GM21360 (cell line): ENCODE results near the gene LSM2.
"Not testable (repeated sequence)": the region's sequence is repeated elsewhere in the genome, so short reads cannot be mapped to it uniquely, and the experiment has no call there.

Experiments used
- ATAC-seq: cut with Tn5 transposase; IDR thresholded peaks from one replicate; pipeline ENCODE4 v1.9.1; 2021; ENCODE audit warnings: mild to moderate bottlenecking, moderate library complexity; ENCODE audit not compliant: unreplicated experiment

LSM2 gene

DNA sequence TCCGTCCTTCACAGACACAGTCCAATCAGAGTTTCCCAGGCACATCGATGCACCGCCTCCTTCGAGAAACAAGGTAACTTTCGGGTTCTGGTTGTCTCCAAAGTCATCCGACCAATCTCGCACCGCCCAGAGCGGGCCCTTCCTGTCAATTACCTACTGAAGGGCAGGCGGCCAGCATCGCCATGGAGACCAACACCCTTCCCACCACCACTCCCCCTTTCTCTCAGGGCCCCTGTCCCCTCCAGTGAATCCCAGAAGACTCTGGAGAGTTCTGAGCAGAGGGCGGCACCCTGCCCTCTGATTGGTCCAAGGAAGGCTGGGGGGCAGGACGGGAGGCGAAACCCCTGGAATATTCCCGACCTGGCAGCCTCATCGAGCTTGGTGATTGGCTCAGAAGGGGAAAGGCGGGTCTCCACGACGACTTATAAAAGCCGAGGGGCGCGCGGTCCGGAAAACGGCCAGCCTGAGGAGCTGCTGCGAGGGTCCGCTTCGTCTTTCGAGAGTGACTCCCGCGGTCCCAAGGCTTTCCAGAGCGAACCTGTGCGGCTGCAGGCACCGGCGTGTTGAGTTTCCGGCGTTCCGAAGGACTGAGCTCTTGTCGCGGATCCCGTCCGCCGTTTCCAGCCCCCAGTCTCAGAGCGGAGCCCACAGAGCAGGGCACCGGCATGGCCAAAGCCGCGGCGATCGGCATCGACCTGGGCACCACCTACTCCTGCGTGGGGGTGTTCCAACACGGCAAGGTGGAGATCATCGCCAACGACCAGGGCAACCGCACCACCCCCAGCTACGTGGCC lies 20.7 kb upstream of the LSM2 start, which contains the start of gene HSPA1B:
TSS of gene HSPA1B (plus strand) at position 453 of the 794 bp plus-strand sequence. CDS start at position 666, 213 bp downstream.
- ATAC-seq: peak; percentile 56

GRCh38 chr6:31826793-31827285 lies 20.1 kb upstream of the LSM2 start:
- no peak for ATAC-seq

DNA sequence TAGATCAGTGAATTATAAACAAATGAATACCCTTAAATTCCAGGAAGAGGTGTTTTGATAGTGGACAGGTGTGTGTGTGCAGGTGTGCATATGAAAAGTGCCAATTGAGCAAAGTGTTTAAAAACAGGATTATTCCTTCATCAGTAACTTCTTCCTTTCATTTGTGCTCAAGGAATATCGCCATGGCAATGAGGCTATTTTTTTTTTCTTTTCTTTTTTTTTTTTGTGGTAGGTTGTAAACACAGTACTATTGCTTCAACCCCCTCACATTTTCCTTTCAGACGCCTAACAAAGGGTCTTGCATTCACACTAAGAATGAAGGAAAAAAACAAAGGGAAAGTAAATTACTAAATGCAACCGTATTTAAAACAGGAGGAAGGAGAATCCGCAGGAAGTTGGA lies 18.8 kb upstream of the LSM2 start:
- no peak for ATAC-seq

GRCh38 chr6:31823592-31824196 lies 16.9 kb upstream of the LSM2 start:
- ATAC-seq: not testable (repeated sequence)

DNA sequence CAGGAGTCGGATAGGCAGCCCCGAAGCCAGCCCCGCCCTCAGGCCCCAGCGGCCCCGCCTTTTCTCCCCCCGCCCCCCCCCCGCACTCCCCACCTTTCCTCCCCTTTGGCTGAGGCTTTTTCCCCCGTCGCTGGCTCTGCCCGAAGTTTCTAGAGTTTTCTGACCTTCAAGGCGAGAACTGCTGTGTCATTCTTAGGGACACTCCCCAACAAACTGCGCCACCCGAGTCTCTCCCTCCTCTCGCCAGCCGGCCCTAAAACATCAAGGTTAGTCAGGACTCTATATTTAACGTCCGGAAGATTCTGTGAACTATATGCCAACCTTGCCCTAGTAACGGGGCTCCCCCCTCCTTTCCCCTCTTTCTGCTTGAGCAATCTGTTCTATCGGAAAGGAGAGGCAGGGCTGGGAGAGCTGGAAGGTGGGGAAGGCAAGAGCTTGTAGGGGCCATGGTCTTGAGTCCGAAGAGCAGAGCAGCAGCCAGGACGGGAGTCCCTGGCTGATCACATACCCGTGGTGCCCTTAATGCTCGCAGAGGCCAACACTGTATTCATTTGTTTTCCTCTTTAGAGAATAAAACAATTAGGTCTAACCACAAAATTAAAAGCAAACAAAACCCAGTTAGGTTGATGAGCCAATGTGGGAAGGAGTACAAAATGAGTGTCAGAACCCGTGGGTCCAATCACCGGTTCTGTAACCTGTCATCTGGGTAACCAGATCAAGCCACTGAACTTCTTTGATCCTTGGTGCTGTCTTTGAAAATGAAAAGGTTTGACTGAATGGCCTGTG lies 15.5 kb upstream of the LSM2 start:
- peak; percentile 24 for ATAC-seq

DNA sequence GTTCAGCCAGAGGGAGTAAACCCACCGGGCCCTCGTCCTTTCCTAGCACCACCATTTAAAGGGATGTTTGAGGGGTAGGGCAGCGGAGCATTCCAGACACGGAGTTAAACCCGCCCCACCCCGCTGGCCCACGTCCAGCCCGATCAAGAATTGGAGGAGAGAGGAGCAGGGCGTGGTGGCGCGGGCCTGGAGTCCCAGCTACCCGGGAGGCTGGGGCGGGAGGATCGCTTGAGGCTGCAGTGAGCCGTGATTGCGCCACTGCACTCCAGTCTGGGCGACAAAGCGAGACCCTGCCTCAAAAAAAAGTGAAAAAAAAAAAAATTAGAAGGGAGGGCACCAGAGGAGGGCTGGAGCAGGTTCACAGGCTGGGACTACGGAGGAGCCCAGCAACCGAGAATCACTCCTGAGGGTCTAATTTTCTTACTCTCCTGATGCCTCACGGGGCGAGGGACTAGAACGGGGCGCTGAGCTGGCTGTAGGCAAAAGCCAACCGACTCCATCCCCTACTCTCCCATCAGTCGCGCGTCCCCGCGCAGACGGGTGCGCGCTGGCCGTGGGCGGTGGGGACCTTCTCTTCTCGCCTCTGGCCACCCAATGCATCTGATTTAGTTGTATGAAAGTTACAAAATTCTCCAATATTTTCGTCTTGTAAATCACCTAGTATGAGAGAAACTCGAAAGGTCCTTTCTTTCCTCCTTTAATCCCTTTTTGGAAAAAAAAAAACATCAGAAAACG lies 14.7 kb upstream of the LSM2 start:
- ATAC-seq: peak; percentile 37

- ATAC-seq: not testable (repeated sequence)
Measured at GRCh38 chr6:31820399-31820798, 13.6 kb upstream of the LSM2 start.

- no peak for ATAC-seq
Measured at GRCh38 chr6:31819871-31820299, 13.1 kb upstream of the LSM2 start.

DNA sequence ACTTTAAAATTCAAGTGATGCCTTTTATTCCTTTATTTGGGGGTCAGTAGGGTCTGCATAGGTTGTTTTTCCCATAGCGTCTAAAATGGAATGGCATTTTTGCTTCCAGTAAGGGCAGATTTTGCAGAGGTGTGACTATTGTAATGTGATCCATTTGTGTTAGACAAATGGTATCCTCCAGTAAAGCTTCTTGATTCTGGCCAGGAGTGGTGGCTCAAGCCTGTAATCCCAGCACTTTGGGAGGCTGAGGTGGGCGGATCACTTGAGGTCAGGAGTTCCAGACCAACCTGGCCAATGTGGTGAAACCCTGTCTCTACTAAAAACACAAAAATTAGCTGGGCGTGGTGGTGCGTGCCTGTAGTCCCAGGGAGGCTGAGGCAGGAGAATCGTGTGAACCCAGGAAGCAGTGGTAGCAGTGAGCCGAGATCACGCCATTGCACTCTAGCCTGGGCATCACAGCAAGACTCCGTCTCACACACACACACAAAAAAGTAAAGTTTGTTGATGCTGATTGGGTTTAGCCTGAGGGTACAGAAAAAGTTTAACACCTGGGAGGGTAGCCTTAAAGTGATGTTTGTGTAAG lies 11.3 kb upstream of the LSM2 start:
- ATAC-seq: not testable (repeated sequence)

- not testable (repeated sequence) for ATAC-seq
Measured at GRCh38 chr6:31817133-31817928, 10.6 kb upstream of the LSM2 start.

GRCh38 chr6:31815025-31815838 lies 8.5 kb upstream of the LSM2 start, which contains the start of the genes HSPA1A and HSPA1L:
Gene HSPA1A, plus strand, starts transcription at chr6:31815543. Its CDS starts 214 bp downstream, at chr6:31815757.
Gene HSPA1L, minus strand, starts transcription at chr6:31815283. Its CDS starts 3,311 bp downstream, at chr6:31811972.
- ATAC-seq: no peak

DNA sequence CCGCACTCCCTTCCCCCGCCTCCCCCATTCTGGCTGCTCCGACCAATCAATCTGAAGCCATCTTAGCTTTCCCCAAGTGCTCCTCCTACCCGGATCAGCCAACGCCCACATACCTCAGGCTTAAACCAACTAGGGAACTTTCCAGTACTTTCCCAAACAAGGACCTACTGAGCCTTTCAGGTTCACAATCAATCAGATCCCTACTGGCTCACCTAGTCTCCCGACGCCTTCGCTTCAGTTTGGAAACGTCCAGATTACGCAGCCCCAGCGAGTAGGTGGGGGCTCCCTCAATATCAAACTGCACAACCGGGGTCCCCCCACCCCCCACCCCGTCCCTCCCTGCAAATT lies 7.9 kb upstream of the LSM2 start:
- ATAC-seq: no peak

DNA sequence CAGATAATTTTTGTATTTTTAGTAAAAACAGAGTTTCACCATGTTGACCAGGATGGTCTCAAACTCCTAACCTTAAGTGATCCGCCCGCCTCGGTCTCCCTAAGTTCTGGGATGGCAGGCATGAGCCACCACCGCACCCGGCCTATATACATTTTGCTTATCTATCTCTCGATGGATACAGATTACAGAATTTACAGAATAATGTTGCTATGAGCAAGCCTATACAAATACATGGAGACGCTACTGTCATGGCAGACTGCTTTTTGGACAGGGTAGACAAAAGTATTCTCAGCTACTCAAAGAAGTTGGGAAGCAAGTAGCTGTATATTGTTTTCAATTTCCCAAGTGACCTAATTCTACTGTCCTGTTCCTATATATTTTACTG lies 6.7 kb upstream of the LSM2 start:
- no peak for ATAC-seq

DNA sequence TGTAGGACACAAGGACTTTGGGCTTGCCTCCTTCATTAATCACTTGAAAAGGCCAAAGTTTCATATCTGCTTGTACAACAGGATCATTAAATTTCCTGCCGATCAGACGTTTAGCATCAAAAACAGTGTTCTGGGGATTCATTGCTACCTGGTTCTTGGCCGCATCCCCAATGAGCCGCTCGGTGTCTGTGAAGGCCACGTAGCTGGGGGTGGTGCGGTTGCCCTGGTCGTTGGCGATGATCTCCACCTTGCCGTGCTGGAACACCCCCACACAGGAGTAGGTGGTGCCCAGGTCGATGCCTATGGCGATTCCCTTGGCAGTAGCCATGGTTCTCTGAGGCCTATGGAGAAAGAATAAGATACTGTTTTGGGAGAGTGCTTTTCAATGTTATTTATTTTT lies 4.9 kb upstream of the LSM2 start:
- ATAC-seq: no peak

DNA sequence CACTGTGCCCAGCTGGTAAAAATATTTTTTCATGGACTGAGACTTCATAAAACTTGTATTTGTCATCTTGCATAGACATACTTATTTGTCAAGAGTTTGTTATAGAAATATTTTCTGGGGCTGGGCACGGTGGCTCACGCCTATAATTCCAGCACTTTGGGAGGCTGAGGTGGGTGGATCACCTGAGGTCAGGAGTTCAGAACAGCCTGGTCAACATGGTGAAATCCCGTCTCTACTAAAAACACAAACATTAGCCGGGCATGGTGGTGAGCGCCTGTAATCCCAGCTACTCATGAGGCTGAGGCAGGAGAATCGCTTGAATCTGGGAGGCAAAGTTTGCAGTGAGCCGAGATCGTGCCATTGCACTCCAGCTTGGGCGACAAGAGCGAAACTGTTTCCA lies 1.8 kb upstream of the LSM2 start:
- ATAC-seq: not testable (repeated sequence)

GRCh38 chr6:31805939-31806469 lies 762 bp downstream of the LSM2 start:
- no peak for ATAC-seq

- ATAC-seq: not testable (repeated sequence)
Measured at GRCh38 chr6:31801031-31801927, 5.5 kb downstream of the LSM2 start.
